Stimulated activated CD8-positive, alpha-beta memory T cell treated with anti-CD3 and anti-CD28 coated beads, Interleukin-12 subunit alpha, Interleukin-12 subunit beta, amount 100 ng/mL, for 24 hours (primary cell): ENCODE results near the gene PRKN.

ENCODE experiments used
- DNase-seq: peaks from one replicate; pipeline ENCODE4 v3.0.0-alpha.2; 2020; ENCODE audit errors: extremely low read depth

PRKN gene

GRCh38 chr6:162313922-162314660, 413.5 kb downstream of the PRKN start:
- DNase-seq, result no peak

- DNase-seq, result no peak
These were observed 419.7 kb downstream of the PRKN start for GRCh38 chr6:162307865-162308264.

- no peak for DNase-seq
These were observed 420.9 kb downstream of the PRKN start for GRCh38 chr6:162306616-162307015.

GRCh38 chr6:162301128-162301527, 426.4 kb downstream of the PRKN start:
- no peak for DNase-seq

GRCh38 chr6:162294029-162294428, 433.5 kb downstream of the PRKN start:
- DNase-seq, result no peak

- DNase-seq, result no peak
These were observed 434.7 kb downstream of the PRKN start for GRCh38 chr6:162292915-162293314.

GRCh38 chr6:162290846-162291465, 436.6 kb downstream of the PRKN start:
- no peak for DNase-seq

- no peak for DNase-seq
These were observed 437.6 kb downstream of the PRKN start for GRCh38 chr6:162289972-162290371.

- no peak for DNase-seq
These were observed 453.6 kb downstream of the PRKN start for GRCh38 chr6:162273986-162274385.

- DNase-seq, result no peak
These were observed 455.6 kb downstream of the PRKN start for GRCh38 chr6:162271922-162272321.

- no peak for DNase-seq
These were observed 456.6 kb downstream of the PRKN start for GRCh38 chr6:162270966-162271365.

- no peak for DNase-seq
These were observed 459.9 kb downstream of the PRKN start for GRCh38 chr6:162267641-162268040.

- no peak for DNase-seq
These were observed 460.4 kb downstream of the PRKN start for GRCh38 chr6:162267126-162267525.

GRCh38 chr6:162264581-162264980, 463.0 kb downstream of the PRKN start:
- no peak for DNase-seq

- no peak for DNase-seq
These were observed 464.9 kb downstream of the PRKN start for GRCh38 chr6:162262466-162263196.

GRCh38 chr6:162261598-162261997, 466.0 kb downstream of the PRKN start:
- DNase-seq, result no peak

GRCh38 chr6:162260027-162260426, 467.5 kb downstream of the PRKN start:
- no peak for DNase-seq

- no peak for DNase-seq
These were observed 468.9 kb downstream of the PRKN start for GRCh38 chr6:162258647-162259046.

- no peak for DNase-seq
These were observed 471.2 kb downstream of the PRKN start for GRCh38 chr6:162256361-162256760.

GRCh38 chr6:162251257-162251656, 476.3 kb downstream of the PRKN start:
- no peak for DNase-seq

- no peak for DNase-seq
These were observed 477.5 kb downstream of the PRKN start for GRCh38 chr6:162249907-162250642.

GRCh38 chr6:162245830-162246420, 481.6 kb downstream of the PRKN start:
- DNase-seq, result no peak
